K562 (cell line): Measurements from ENCODE around the gene BCL2L12. TPM values are rescaled to one million over a fixed set of nuclear protein-coding genes. Genes with fewer than 3 reads are reported as not detected.

ENCODE experiments used
- microRNA-seq: library from miRNA; unstranded; fragments of <30 nt; microRNA quantifications from one replicate; pipeline ENCODE4, GENCODE V29; 2018; ENCODE audit warnings: borderline microRNAs expressed
- polyA plus RNA-seq, 8 experiments: library from polyadenylated mRNA; depleted of rRNA in 4 of 8; stranded (reverse) in 5 of 8; unstranded in 3 of 8; fragments of >200 nt; fragmentation: Nextera tagmentation in 2 of 8; fragmentation: Illumina TruSeq in 1 of 8; extraction: Ambion mirVana in 2 of 8; extraction: Trizol in 1 of 8; gene quantifications; 2 replicates each; pipeline versions ENCODE4 v1.2.1 to v1.2.3, GENCODE V29; 2011 to 2014; ENCODE audit warnings: inconsistent platforms in 1 of 8, missing spikeins in 1 of 8
- small RNA-seq: library from RNA; depleted of rRNA; stranded (forward); fragments of <200 nt; gene quantifications from one replicate; pipeline ENCODE3, GENCODE V24; 2014
- total RNA-seq, 7 experiments: library from RNA; depleted of rRNA in 6 of 7; stranded (reverse); fragments of >200 nt in 6 of 7; fragmentation: Illumina TruSeq in 2 of 7; extraction: Trizol in 2 of 7; gene quantifications; 2 replicates each; pipeline versions ENCODE4 v1.2.1 to v1.2.3, GENCODE V29; 2011 to 2021; ENCODE audit warnings: low replicate concordance in 1 of 7

BCL2L12 gene
- total and polyA plus RNA-seq, 9 of the 15 experiments (the other 6 are each of a cell fraction or from before 2014, with no cell fraction given), result 7.4 to 263 (median 81.2) TPM

Small RNA genes lying within 50 kb of the gene (microRNA-seq; reads per million reads assigned to microRNA genes)
- gene MIR5088, result not detected

Small RNA genes lying within 50 kb of the gene (small RNA-seq; reads per million reads assigned to genes)
- gene MIR5088, result not detected

Other genes starting within 250 kb of the BCL2L12 start
Only the 7 nearest of the 28 such genes appear.
- 1.5 and 2.8 TPM in 2 replicates for gene PRR12, start 74.8 kb upstream of the BCL2L12 start, total RNA-seq (2014; rRNA removed)
- gene PRR12, start 74.8 kb upstream of the BCL2L12 start, total RNA-seq (2014; rRNA removed; fragmentation: Illumina TruSeq; extraction: Trizol), result 0.29 and 0.33 TPM in 2 replicates
- 0.98 and 1.7 TPM in 2 replicates for gene PRR12, start 74.8 kb upstream of the BCL2L12 start, total RNA-seq (2015; rRNA removed; fragmentation: Illumina TruSeq; extraction: Trizol)
- gene PRR12, start 74.8 kb upstream of the BCL2L12 start, total RNA-seq (2021), result 18.8 and 21.1 TPM in 2 replicates
- 0.24 and 0.57 TPM in 2 replicates for gene PRR12, start 74.8 kb upstream of the BCL2L12 start, polyA plus RNA-seq (2011; rRNA removed)
- gene PRR12, start 74.8 kb upstream of the BCL2L12 start, polyA plus RNA-seq (2014; fragmentation: Illumina TruSeq; extraction: Trizol), result 3.0 and 6.1 TPM in 2 replicates
- gene PRR12, start 74.8 kb upstream of the BCL2L12 start, polyA plus RNA-seq (2014; fragmentation: Nextera tagmentation; extraction: Ambion mirVana), result under 1 TPM; 0.01 TPM
- 4.7 and 7.0 TPM in 2 replicates for gene PRR12, start 74.8 kb upstream of the BCL2L12 start, polyA plus RNA-seq (2014; rRNA removed)
- gene RRAS, start 25.8 kb upstream of the BCL2L12 start, total RNA-seq (2014; rRNA removed), result 8.2 and 10.4 TPM in 2 replicates
- gene RRAS, start 25.8 kb upstream of the BCL2L12 start, total RNA-seq (2014; rRNA removed; fragmentation: Illumina TruSeq; extraction: Trizol), result 1.5 and 1.7 TPM in 2 replicates
- 3.1 and 3.7 TPM in 2 replicates for gene RRAS, start 25.8 kb upstream of the BCL2L12 start, total RNA-seq (2015; rRNA removed; fragmentation: Illumina TruSeq; extraction: Trizol)
- 8.3 and 9.3 TPM in 2 replicates for gene RRAS, start 25.8 kb upstream of the BCL2L12 start, total RNA-seq (2021)
- gene RRAS, start 25.8 kb upstream of the BCL2L12 start, polyA plus RNA-seq (2011; rRNA removed), result 15.4 and 16.4 TPM in 2 replicates
- 8.5 and 13.9 TPM in 2 replicates for gene RRAS, start 25.8 kb upstream of the BCL2L12 start, polyA plus RNA-seq (2014; fragmentation: Illumina TruSeq; extraction: Trizol)
- 1 to 10 TPM in 1 of 2 experiments, under 1 TPM in 1; 0.70 to 1.3 TPM for gene RRAS, start 25.8 kb upstream of the BCL2L12 start, polyA plus RNA-seq (2014; fragmentation: Nextera tagmentation; extraction: Ambion mirVana)
- gene RRAS, start 25.8 kb upstream of the BCL2L12 start, polyA plus RNA-seq (2014; rRNA removed), result 17.3 and 18.3 TPM in 2 replicates
- 12.9 and 18.0 TPM in 2 replicates for gene SCAF1, start 23.7 kb upstream of the BCL2L12 start, total RNA-seq (2014; rRNA removed)
- gene SCAF1, start 23.7 kb upstream of the BCL2L12 start, total RNA-seq (2014; rRNA removed; fragmentation: Illumina TruSeq; extraction: Trizol), result 2.5 and 2.8 TPM in 2 replicates
- 4.9 and 6.0 TPM in 2 replicates for gene SCAF1, start 23.7 kb upstream of the BCL2L12 start, total RNA-seq (2015; rRNA removed; fragmentation: Illumina TruSeq; extraction: Trizol)
- gene SCAF1, start 23.7 kb upstream of the BCL2L12 start, total RNA-seq (2021), result 75.5 and 79.0 TPM in 2 replicates
- gene SCAF1, start 23.7 kb upstream of the BCL2L12 start, polyA plus RNA-seq (2011; rRNA removed), result 3.7 and 4.3 TPM in 2 replicates
- 9.7 and 22.5 TPM in 2 replicates for gene SCAF1, start 23.7 kb upstream of the BCL2L12 start, polyA plus RNA-seq (2014; fragmentation: Illumina TruSeq; extraction: Trizol)
- under 1 TPM; 0.20 to 0.25 TPM for gene SCAF1, start 23.7 kb upstream of the BCL2L12 start, polyA plus RNA-seq (2014; fragmentation: Nextera tagmentation; extraction: Ambion mirVana)
- gene SCAF1, start 23.7 kb upstream of the BCL2L12 start, polyA plus RNA-seq (2014; rRNA removed), result 11.4 and 14.6 TPM in 2 replicates
- gene IRF3, start 76 bp upstream of the BCL2L12 start, total RNA-seq (2014; rRNA removed), result 113 and 160 TPM in 2 replicates
- 28.5 and 40.9 TPM in 2 replicates for gene IRF3, start 76 bp upstream of the BCL2L12 start, total RNA-seq (2014; rRNA removed; fragmentation: Illumina TruSeq; extraction: Trizol)
- 64.0 and 65.4 TPM in 2 replicates for gene IRF3, start 76 bp upstream of the BCL2L12 start, total RNA-seq (2015; rRNA removed; fragmentation: Illumina TruSeq; extraction: Trizol)
- gene IRF3, start 76 bp upstream of the BCL2L12 start, total RNA-seq (2021), result 125 and 132 TPM in 2 replicates
- 54.5 and 66.4 TPM in 2 replicates for gene IRF3, start 76 bp upstream of the BCL2L12 start, polyA plus RNA-seq (2011; rRNA removed)
- 118 and 119 TPM in 2 replicates for gene IRF3, start 76 bp upstream of the BCL2L12 start, polyA plus RNA-seq (2014; fragmentation: Illumina TruSeq; extraction: Trizol)
- gene IRF3, start 76 bp upstream of the BCL2L12 start, polyA plus RNA-seq (2014; fragmentation: Nextera tagmentation; extraction: Ambion mirVana), result 10 to 100 TPM in 1 of 2 experiments, 1 to 10 TPM in 1; 7.5 to 11.6 TPM
- 118 and 145 TPM in 2 replicates for gene IRF3, start 76 bp upstream of the BCL2L12 start, polyA plus RNA-seq (2014; rRNA removed)
- 371 and 483 TPM in 2 replicates for gene PRMT1, start 11.3 kb downstream of the BCL2L12 start, total RNA-seq (2014; rRNA removed)
- gene PRMT1, start 11.3 kb downstream of the BCL2L12 start, total RNA-seq (2014; rRNA removed; fragmentation: Illumina TruSeq; extraction: Trizol), result 132 and 169 TPM in 2 replicates
- 326 and 337 TPM in 2 replicates for gene PRMT1, start 11.3 kb downstream of the BCL2L12 start, total RNA-seq (2015; rRNA removed; fragmentation: Illumina TruSeq; extraction: Trizol)
- 324 and 326 TPM in 2 replicates for gene PRMT1, start 11.3 kb downstream of the BCL2L12 start, total RNA-seq (2021)
- gene PRMT1, start 11.3 kb downstream of the BCL2L12 start, polyA plus RNA-seq (2011; rRNA removed), result 407 and 436 TPM in 2 replicates
- 446 and 465 TPM in 2 replicates for gene PRMT1, start 11.3 kb downstream of the BCL2L12 start, polyA plus RNA-seq (2014; fragmentation: Illumina TruSeq; extraction: Trizol)
- 10 to 100 TPM; 13.3 to 74.0 TPM for gene PRMT1, start 11.3 kb downstream of the BCL2L12 start, polyA plus RNA-seq (2014; fragmentation: Nextera tagmentation; extraction: Ambion mirVana)
- gene PRMT1, start 11.3 kb downstream of the BCL2L12 start, polyA plus RNA-seq (2014; rRNA removed), result 464 and 510 TPM in 2 replicates
- gene ADM5, start 23.7 kb downstream of the BCL2L12 start, total RNA-seq (2014; rRNA removed), result 2.4 and 2.7 TPM in 2 replicates
- 0.32 and 0.47 TPM in 2 replicates for gene ADM5, start 23.7 kb downstream of the BCL2L12 start, total RNA-seq (2014; rRNA removed; fragmentation: Illumina TruSeq; extraction: Trizol)
- gene ADM5, start 23.7 kb downstream of the BCL2L12 start, total RNA-seq (2015; rRNA removed; fragmentation: Illumina TruSeq; extraction: Trizol), result 1.9 and 2.4 TPM in 2 replicates
- 5.4 and 7.0 TPM in 2 replicates for gene ADM5, start 23.7 kb downstream of the BCL2L12 start, total RNA-seq (2021)
- gene ADM5, start 23.7 kb downstream of the BCL2L12 start, polyA plus RNA-seq (2011; rRNA removed), result 1.3 and 2.2 TPM in 2 replicates
- gene ADM5, start 23.7 kb downstream of the BCL2L12 start, polyA plus RNA-seq (2014; fragmentation: Illumina TruSeq; extraction: Trizol), result 2.1 and 2.7 TPM in 2 replicates
- under 1 TPM in 1 of 2 experiments, not detected in 1; 0.13 TPM for gene ADM5, start 23.7 kb downstream of the BCL2L12 start, polyA plus RNA-seq (2014; fragmentation: Nextera tagmentation; extraction: Ambion mirVana)
- gene ADM5, start 23.7 kb downstream of the BCL2L12 start, polyA plus RNA-seq (2014; rRNA removed), result 5.7 and 8.4 TPM in 2 replicates
- gene CPT1C, start 25.2 kb downstream of the BCL2L12 start, total RNA-seq (2014; rRNA removed), result 2.5 and 2.7 TPM in 2 replicates
- gene CPT1C, start 25.2 kb downstream of the BCL2L12 start, total RNA-seq (2014; rRNA removed; fragmentation: Illumina TruSeq; extraction: Trizol), result 1.9 and 3.0 TPM in 2 replicates
- 2.1 and 2.8 TPM in 2 replicates for gene CPT1C, start 25.2 kb downstream of the BCL2L12 start, total RNA-seq (2015; rRNA removed; fragmentation: Illumina TruSeq; extraction: Trizol)
- 3.1 and 4.4 TPM in 2 replicates for gene CPT1C, start 25.2 kb downstream of the BCL2L12 start, total RNA-seq (2021)
- 1.9 and 3.6 TPM in 2 replicates for gene CPT1C, start 25.2 kb downstream of the BCL2L12 start, polyA plus RNA-seq (2011; rRNA removed)
- 4.8 and 5.1 TPM in 2 replicates for gene CPT1C, start 25.2 kb downstream of the BCL2L12 start, polyA plus RNA-seq (2014; fragmentation: Illumina TruSeq; extraction: Trizol)
- gene CPT1C, start 25.2 kb downstream of the BCL2L12 start, polyA plus RNA-seq (2014; fragmentation: Nextera tagmentation; extraction: Ambion mirVana), result 10 to 100 TPM; 11.5 to 12.3 TPM
- gene CPT1C, start 25.2 kb downstream of the BCL2L12 start, polyA plus RNA-seq (2014; rRNA removed), result 2.1 and 4.0 TPM in 2 replicates